Endometrium (tissue), 2 donors: ENCODE data around the gene C20orf144.

Experiments
- FAIRE-seq: peaks from 2 replicates; lab custom pipeline; 2012; peaks lifted over from hg19 to GRCh38; lab: Jason Lieb, UNC
- donor health status: control.
- donor health status: control.

The C20orf144 gene

DNA sequence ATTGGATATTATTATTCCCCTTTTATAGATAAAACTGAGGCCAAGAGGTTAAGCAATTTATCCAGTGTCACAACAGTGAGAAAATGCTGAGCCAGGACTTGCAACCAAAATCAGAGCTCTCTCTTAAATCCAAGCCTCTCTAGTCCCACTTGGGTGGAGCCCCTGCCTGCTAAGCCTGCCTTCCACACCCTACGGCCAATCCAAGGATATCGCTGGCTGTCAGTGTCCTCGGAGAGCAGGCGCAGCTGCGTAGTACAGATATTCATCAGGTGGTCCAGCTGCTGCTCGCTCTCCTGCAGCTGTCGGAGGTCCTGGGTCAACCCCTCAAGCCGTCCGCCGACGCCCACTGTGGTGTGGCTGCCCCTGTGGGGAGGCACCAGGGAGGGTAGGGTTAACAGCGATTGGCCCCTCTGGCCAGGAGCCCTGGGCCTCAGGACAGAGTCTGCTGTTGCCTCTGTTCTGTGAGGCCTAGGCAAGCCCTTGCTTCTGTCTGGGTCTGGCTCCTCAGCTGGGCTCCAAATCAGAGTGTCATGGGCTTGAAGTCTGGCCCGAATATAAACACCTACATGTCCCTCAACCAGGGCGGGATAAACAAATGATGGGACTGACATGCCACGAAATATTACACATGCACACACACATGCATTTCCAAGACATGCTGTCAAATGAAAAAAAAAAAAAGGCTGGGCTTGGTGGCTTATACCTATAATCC, 16.0 kb downstream of the C20orf144 start:
- FAIRE-seq: no peak

DNA sequence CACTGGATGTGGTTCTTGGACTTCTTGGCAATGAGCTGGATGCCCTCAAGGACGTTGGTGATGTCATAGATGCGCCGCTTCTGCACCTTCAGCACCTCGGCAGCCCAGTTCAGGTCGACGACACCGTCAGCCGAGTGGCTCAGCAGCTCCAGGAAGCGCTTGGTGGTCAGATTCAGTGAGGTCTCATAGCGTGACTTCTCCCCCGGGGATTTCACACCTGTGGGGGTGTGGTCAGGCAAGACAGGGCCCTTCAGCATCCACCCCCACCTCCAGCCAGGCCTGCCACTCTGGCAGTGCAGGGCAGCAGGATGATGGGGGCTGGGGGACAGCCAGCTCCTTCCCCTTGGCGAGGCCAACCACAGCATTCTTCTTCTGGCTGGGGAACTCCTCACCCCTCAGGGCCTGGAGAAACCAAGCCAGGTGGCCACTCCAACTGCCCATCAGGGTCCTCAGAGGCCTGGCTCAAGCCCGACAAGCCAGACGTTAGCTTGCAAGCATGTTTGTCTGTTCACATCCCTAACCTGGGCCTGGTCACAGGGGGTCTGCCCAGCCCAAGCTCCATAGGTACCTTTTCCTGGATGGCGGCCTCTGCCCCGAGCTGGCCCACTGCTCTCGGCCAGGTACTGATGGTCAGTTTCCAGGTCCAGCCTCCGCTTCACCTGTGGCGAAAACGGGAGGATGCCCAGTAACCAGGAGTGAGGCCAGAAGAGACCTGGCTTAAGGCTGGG, 17.8 kb downstream of the C20orf144 start:
- no peak for FAIRE-seq

DNA sequence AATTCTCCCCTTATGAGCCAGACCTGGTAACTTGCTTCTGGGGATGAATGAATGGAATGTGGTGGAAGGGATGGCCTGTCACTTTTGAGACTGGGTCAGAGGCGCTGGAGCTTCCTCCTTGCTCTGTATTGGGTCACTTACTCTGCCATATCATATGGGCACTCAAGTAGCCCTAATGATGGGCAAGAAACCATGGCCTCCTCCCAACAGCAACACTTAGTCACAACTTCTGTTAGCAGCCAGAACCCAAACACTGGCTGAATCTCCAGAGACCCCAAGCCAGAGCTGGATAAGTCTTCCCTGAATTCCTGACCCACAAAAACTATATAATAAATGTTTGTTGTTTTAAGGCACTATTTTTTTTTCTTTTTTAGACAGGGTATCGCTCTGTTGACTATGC, 18.6 kb downstream of the C20orf144 start:
- no peak for FAIRE-seq

DNA sequence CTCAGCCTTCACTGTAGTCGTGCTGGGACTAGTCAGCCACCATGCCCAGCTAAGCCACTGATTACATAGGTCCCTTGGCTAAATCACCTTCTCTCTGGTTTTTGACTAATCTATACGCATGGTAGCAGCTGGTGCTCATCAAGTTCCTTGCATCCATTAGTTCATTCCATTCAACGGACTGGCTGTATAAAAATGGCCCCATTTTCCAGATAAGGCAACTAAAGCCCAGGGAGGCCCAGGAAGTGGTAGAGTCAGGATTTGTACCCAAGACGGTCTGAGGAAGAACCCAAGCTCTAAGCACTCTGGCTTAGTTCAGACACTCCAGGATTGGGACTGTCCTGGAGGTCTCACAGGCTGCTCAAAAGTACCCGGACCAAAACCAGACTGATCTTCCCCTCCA, 19.2 kb downstream of the C20orf144 start:
- FAIRE-seq: no peak

DNA sequence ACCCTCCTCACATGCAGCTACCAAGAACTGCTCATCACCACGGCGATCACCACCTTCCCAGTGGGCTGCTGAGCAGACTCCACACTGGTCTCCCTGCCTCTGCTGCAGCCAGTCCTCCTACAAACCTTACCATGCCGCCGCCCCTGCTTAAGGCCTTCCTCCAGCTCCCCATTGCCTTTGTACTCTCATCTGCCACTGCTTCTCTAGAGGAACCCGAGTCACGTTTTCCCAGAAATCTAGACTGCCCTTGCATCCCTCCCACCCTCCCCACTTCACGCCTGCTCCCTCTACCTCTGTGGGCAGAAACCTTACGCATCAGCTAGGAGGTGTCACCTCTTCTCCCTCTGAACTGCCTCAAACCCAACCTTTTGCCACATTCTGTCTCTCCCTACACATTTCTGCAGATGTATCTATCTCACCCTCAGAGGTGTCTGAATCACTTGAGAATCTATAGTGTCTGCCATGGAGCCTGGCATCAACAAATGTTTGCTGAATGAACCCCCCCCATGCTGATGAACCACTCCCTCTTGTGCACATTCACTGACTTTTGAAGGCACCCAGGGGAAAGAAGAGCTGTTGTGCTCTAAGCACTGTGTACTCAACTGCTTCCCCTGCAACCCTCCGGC, 19.7 kb downstream of the C20orf144 start:
- FAIRE-seq: no peak

DNA sequence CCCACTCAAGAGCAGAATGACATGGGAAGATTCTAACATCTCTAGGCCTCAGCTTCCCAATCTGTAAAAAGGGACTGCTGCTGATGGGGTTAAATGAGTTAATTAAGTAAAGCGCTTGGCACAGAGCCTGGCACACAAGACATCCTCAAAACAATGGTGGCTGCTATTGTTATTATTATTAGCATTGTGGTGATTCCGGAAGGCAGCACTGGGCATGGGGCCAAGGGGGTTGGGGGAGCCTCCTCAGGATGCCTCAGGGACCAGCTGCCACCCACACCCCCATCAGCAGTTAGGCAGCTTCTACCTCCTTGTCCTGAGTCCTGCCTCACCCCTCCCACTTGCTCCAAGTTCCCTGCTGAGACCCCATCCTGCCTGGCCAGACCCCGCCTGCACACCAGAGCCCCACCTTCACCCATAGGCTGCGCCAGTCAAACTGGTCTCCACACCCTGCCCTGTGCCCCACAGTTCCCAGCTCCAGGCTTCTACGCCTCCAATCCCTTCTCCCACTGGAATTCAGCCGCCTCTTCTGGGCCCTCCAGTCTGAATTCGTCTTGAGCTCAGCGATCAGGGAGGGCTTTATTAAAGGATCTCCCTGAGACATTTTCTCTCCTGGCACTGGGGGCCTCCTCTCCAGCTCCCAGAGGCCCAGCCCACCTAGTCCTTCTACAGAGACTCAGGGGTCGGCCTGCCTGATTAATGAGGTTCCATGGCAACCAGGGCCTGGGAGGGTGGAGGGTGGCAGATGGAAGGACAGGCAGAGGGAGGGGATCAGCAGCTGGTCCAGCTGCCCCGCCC, 22.6 kb downstream of the C20orf144 start:
- FAIRE-seq: no peak

DNA sequence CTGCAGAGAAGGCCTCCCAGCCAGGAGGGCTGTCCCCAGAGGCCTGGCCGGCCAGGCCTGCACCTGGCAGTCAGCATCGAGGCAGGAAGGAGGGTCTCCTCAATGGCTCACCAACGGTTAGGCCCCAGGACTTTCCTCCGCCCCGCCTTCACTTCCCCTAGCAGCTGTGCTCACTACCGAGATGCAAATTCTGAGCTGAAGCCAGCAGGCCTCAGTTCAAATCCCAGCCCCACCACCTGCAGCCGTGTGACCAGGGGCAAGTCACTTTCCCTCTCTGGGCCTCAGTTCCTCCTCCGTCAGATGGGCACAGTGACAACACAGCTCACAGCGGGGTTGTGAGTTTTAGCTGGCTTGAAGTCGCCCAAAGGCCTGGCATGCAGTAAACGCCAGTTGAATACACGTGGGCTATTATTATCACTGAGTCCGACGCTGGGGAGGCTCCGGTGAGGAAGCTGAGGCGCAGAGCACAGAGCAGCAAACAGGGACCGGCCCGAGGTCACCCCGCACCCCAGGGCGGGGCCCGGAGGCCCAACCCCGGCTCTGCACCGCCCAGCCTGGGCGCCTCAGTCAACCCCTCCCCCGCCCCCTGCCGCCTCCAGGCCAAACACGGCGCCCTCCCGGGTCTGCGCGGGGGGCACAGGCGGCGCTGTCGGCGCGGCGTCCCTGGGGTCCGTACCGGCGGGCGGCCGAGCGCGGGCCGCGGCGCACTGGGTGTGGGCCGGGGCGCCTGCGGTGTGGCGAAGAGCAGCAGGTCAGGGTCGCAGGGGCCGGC, 23.4 kb downstream of the C20orf144 start:
- FAIRE-seq: no peak

DNA sequence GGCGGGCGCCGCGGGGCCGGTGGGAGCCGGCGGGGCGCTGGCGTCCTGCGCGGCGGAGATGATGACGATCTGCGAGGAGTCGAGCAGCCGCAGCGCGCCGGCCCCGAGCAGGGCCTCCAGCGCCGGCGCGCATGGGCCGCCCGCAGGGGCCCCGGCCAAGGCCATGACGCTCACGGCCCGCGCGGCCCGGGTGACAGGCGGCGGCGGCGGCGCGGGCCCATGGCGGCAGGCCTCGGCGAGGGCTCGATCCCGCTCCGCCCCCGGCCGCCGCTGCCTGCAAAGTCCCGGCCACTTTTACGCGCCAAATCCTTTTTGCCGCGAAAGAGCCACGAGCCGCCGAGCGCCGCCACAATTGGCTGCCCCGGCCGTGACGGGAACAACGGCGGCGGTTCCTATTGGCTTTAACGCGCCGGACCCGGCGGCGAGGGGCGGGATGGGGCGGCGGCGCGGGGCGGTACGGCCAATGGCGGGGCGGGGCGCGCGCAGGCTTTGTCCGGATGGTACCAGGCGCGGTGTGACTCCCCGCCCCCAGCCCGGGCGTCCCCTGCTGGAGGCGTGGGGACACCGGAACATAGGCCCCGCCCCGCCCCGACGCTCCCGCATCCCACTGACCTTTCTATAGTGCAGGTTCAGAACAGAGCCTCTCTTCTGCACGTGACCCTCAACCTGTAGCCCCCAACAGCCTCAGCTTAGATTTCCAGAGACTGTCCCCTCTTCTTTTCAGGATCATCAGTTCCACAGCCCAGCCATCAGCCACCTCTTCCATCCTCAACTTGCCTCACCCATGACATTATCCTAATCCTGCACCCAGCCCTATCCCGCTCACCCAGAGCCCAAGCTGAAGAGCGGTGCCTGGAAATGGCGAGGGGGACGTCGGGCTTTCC, 24.2 kb downstream of the C20orf144 start, which contains the start of gene E2F1:
E2F1 (minus strand) TSS at position 286 of the 884 bp plus-strand sequence; CDS start at position 165, 121 bp downstream.
- FAIRE-seq: no peak

DNA sequence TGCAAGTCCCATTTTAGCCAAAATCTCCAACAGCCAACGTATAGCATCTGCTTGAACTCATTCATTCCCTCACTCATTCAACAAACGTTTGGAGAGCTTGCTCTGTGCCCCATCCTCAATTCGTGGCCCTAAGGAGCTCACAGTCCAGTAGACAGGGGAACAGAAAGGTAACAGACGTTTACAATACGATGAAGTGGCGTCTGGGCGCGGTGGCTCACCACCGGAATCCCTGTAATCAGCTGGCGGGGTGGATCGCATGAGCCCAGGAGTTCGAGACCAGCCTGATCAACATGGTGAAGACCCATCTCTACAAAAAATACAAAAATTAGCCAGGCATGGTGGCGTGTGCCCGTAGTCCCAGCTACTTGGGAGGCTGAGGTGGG, 24.8 kb downstream of the C20orf144 start:
- FAIRE-seq: no peak

DNA sequence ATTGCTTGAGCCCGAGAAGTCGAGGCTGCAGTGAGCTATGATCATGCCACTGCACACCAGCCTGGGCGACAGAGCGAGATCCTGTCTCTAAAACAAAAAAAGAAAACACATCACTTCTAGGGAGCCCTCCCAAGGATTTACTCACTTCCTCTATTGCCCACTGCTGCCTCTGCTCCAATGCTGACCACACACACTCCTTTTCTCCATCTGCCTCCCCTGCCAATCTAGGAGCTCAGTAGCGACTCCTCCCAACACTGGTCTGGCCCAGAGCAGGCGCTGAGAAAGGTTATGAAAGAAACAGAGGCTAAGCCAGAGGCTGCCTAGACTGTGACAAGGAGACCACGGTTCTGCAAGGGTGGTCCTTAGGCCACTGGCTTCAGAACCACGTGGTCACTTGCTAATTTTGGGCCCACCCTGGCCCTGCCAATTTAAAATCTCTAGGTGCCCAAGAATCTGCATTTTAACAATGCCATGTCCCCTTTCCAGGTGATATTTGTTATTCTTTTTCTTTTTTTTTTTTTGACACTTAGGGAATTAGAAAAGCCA, 25.3 kb downstream of the C20orf144 start:
- no peak for FAIRE-seq

DNA sequence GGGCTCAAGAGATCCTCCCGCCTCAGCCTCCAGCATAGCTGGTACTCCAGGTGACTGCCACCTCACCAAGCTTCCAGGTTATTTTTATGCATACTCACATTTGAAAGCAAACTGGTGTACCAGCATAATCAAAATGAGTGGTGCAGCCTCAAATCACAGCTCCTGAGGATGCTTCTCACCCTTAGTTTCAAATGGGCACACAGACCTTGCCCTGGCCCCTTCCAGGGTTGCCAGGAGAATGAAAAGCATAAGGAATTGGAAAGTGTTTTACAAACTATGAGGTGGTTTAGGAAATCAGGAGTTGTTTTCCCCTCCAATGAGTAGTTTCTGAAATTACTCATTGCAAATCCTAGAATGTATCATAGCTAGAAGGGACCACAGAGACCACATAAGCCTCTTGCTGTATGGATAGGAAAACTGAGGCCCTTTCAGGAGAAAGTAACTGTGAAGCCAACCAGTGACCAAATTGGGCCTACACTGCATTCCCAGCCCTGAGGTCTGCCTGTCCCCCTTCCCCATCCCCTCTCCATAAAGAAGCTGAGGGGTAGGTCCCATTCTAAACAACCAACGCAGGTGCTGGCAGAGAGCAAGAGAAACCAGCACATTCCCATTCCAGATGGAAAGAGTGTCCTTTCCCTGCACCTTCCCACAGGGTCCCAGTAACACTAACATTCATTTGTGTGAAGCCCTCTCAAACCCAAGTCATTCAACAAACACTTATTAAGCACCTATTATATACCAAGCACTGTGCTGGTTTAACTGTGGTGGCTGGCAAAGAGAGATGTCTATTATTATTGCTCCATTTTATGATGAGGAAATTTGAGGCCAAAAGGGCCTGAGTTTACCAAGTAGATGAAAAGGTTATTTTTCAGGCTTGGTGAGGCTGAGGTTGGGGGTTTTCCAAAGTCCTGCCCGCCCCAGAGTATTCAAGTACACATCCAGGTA, 26.1 kb downstream of the C20orf144 start:
- no peak for FAIRE-seq

DNA sequence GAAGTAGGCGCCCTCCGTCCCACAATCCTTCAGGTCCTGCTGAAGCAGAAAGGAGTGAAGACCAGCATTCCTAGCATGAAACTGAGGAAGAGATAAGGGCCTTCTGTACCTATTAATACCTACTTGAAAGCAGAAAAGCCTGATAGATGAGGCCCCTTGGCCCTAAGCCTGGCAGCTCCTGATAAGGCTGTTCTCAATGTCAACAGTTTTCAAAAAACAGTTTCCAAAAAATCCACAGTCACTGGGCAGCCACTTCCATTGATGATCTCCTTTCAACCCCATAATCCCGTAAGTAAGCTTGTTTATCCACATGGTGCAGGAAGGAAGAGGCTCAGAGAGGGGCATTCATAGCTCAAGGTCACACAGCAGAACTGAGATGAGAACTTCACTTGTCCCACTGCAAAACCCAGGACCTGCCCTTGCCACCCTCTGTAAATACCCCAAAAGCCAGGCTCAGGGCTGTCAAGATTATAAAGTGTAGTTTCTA, 26.9 kb downstream of the C20orf144 start:
- no peak for FAIRE-seq

DNA sequence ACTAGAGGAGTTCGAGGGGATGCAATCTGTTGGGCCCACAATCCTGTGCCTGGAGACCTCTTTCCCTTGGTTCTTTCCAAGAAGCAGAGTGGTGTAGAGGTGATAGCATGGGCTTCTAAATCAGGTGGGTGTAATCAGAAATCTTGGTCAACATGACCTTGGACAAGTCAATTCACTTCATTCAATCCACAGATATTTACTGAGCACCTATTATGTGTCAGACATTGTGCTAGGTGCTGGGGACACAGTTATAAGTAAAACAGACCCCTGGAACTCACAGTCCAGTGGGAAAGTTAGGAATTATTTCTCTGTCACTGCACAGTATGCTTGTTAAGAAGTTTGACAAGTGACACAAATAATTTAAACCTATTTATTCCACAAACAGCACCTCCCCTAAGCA, 27.4 kb downstream of the C20orf144 start:
- FAIRE-seq: no peak

DNA sequence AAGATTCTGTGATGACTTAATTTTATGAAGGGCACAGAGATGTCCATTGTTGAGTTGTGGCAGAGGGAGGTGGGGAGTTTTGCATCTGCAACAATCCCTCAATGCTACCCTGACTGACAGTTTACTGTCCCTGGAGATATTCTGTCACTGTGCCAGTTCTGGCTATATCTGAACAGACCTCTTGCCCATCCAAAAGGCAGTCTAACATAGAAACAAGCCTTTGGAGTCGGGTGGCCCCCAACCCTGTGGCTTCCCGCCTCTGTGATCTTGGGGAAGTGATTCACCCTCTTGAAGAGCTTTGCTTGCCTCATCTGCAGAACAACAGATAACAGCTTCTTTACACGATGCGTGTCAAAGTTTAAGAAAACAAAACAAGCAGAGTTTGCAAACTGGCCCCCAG, 27.8 kb downstream of the C20orf144 start:
- FAIRE-seq: no peak

DNA sequence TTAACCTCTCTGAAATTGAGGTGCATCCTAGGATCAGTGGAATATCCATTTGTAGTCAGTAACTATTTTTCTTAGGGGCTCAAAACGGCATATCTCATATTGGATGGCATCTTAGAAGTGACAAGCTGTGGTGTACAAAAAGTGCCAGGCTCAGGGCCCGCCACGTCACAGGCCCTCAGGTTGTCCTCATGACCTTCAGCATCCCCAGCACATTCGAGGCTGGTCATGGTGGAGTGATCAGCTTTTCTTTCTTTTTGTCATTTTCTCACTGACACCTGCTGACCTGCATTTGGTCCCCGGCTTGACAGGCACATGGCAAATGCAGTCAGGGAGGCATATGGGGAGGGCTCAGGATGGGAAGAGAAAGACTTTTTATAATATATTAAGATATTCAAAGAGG, 31.2 kb downstream of the C20orf144 start:
- FAIRE-seq: no peak

DNA sequence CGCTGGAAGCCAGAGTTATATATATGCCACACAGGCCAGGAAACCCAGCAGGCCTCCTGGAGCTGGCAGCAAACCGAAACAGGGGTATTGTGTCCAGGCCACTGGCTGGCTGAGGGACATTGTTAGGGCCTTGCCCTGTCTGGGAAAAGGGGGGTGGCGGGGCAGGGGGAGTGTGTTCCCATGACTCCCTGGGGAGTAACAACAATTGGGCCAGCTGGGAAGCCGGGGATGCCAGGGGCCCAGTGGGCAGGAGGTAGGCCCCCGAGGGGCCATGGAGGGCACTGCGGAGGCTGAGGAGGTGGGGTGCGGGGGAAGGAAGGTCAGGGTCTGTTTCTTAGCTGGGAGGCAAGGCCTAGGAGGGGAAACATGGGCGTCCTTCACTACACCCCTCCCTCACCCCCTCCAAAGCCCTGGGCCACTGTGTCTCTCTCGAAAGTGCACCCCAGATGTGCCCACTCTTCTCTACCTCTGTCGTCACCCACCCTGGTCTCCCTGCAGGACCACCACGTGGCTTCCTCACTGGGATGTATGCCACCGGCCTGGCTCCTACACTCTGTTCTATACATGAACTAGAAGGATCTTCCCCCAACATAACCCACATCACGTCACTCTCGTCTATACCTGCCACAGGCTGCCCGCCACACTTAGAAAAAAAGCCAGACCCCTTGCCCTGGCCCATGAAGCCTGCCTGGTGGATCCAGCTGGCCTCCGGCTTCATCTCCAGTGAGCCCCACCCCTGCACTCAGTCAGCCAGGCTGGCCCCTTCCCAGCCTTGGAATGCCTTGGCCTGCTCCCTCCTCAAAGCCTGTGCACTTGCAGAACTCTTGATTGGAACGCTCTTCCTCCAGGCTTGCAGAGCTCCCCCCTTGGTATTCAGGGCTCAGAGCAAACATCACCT, 31.9 kb downstream of the C20orf144 start:
- FAIRE-seq: no peak

DNA sequence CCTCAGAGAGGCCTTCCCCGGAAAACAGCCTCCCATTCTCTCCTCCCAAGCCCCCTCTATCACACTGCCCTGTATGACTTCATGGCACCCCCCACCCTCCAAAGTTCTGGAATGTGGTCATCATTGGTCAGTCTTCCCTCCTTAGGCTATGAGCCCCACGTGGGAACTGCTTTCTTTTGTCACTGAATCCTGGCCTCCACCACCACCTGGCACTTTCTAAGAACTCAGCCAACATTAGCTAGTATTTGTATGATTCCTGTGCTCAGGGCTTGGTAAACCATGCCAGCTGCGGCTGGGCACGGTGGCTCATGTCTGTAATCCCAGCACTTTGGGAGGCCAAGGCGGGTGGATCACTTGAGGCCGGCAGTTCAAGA, 32.5 kb downstream of the C20orf144 start:
- FAIRE-seq: no peak

DNA sequence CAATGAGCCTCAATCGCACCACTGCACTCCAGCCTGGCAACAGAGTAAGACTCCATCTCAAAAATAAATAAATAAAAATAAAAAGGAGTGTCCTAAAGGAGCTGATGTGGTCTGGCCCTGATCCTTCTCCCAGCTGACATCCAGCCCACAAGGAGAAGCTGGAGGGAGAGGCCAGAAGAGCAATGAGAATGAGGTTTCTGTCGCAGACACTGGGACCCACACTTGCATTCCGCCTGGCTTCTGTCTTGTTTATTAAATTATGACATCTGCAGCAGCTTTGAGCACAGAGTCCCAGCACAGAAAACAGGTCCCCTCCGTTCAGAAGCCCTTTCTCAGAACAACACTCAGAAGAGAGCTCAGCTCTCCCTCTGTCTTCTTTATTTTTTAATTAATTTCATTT, 34.3 kb downstream of the C20orf144 start:
- FAIRE-seq: no peak
